Fibroblast of pulmonary artery (primary cell): ENCODE data around the gene RNF40.

Source experiments
- DNase-seq: peaks from one replicate; pipeline ENCODE4 v3.0.0-alpha.2; 2010; ENCODE audit warnings: low read depth
- H3K4me3 ChIP-seq: replicated peaks from 2 replicates; pipeline ENCODE4 v1.5.1; 2011; ENCODE audit warnings: low read depth, mild to moderate bottlenecking, control low read depth, low read length, moderate library complexity
- TF ChIP-seq, protein P1 (sequence below): IDR thresholded peaks from 2 replicates; pipeline ENCODE4 v1.5.1; 2011; ENCODE audit warnings: mild to moderate bottlenecking, control low read depth, low read length, inconsistent platforms; ENCODE audit errors: missing control alignments

RNF40 gene

DNA sequence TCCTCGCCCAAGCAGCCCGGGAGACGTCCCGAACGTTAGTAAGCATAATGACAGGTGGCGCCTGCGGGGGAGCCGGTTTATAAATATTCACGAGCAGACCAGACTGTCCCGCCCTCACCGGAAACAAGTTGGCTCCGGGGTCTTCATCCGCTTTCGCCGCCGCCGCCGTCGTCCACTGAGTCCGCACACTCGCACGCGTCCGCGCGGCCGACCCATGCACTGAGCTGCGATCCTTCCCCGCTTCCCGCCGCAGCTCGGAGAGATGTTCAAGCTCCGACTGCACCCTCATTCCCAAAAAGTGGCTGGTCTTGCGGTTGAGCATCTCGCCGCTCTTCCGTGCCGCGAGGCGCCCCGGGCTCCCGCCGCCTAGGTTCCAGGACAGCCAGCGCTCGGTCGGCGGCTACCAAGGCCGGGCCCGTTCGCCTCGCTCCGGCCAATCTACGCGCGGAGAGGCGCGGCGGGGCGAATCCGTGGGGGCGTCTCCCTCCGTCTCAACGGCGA, 645 bp upstream of the RNF40 start:
- no peak for DNase-seq
- TF ChIP-seq, protein P1, sequence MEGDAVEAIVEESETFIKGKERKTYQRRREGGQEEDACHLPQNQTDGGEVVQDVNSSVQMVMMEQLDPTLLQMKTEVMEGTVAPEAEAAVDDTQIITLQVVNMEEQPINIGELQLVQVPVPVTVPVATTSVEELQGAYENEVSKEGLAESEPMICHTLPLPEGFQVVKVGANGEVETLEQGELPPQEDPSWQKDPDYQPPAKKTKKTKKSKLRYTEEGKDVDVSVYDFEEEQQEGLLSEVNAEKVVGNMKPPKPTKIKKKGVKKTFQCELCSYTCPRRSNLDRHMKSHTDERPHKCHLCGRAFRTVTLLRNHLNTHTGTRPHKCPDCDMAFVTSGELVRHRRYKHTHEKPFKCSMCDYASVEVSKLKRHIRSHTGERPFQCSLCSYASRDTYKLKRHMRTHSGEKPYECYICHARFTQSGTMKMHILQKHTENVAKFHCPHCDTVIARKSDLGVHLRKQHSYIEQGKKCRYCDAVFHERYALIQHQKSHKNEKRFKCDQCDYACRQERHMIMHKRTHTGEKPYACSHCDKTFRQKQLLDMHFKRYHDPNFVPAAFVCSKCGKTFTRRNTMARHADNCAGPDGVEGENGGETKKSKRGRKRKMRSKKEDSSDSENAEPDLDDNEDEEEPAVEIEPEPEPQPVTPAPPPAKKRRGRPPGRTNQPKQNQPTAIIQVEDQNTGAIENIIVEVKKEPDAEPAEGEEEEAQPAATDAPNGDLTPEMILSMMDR: no peak
- H3K4me3 ChIP-seq: peak overlapping the region; percentile 97

DNA sequence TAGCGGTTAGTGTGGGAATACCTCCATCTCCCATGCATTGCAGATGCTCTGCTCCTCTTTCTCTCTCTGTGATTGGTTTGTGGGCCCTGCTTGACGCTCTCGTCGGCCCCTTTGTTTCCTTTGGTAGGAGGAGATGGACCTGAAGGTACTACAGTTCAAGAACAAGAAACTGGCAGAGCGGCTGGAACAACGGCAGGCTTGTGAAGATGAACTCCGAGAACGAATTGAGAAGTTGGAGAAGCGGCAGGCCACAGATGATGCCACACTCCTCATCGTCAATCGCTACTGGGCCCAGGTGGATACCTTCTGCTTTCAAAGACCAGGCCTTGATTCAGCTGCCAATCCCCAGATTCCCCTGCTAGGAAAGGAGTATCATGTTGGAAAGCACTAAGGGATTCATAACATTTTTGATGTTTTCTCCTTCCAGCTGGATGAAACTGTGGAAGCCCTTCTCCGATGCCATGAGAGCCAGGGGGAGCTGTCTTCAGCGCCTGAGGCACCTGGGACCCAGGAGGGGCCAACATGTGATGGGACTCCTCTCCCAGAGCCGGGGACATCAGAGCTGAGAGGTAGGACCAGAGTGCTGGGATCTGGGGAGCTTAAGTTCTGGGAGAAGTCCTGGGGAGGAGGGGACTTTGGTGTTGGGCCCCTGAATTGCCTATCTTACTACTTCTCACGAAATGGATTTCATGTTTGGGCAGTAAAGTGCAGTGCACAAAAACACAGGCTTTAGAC, 1.0 kb downstream of the RNF40 start:
- peak overlapping the region; percentile 97 for H3K4me3 ChIP-seq
- TF ChIP-seq, protein P1: no peak
- no peak for DNase-seq

DNA sequence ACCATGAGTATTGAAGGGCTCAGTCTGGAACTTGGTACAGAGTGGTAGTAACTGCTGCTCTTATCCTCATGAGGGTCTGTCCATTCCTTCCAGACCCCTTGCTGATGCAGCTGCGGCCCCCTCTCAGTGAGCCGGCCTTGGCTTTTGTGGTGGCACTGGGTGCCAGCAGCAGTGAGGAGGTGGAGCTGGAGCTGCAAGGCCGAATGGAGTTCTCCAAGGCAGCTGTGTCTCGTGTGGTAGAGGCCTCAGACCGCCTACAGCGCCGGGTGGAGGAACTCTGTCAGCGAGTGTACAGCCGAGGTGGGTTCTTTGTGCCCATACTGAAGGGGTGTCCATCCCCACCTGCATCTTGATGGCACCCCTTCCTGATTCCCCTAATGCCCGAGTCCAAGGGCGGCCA, 2.0 kb downstream of the RNF40 start:
- TF ChIP-seq, protein P1: no peak
- no peak overlapping the region for H3K4me3 ChIP-seq
- no peak for DNase-seq

DNA sequence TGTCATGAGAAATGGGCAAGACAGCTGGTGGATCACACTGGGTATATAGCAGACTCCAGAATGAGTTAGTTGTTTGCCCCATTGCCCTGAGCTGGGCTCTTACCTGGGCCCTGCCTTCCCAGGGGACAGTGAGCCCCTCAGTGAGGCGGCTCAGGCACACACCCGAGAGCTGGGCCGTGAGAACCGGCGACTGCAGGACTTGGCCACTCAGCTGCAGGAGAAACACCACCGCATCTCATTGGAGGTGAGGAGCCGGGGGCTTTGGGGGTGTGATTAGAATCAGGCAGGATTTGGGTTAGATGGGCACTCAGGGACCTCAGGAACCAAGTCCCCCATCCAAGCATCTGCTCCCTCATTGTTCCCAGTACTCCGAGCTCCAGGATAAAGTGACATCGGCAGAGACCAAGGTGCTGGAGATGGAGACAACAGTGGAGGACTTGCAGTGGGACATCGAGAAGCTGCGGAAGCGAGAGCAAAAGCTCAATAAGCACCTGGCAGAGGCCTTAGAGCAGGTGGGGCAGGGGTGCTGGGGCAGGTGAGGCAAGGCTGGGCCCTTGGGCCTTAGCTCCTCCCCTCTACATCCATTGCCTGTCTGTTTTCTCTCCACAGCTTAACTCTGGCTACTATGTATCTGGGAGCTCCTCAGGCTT, 2.8 kb downstream of the RNF40 start:
- H3K4me3 ChIP-seq: no peak overlapping the region
- no peak for DNase-seq
- TF ChIP-seq, protein P1: no peak

DNA sequence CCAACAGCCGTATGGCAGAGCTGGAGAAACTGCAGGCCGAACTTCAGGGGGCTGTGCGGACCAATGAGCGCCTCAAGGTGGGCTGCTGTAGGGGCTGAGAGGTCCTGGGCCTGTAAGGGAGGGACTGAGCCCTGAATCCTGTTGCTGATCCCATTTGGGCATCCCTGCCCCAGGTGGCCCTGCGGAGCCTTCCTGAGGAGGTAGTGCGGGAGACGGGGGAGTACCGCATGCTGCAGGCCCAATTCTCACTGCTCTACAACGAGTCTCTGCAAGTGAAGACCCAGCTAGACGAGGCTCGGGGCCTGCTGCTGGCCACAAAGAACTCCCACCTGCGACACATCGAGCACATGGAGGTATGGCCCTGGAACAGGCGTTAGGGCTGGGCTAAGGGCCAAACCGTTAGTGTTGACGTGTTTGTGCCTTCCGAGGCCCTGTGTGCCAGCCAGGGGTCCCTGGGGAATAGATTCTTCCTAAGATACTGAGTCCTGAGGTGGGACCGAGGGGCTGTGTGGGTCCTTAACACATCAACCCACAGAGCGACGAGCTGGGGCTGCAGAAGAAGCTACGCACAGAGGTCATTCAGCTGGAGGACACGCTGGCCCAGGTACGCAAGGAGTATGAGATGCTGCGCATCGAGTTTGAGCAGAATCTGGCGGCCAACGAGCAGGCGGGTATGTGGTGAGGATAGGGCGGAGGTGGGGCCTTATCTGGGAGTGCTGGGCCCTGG, 4.2 kb downstream of the RNF40 start:
- H3K4me3 ChIP-seq: no peak overlapping the region
- TF ChIP-seq, protein P1: no peak

DNA sequence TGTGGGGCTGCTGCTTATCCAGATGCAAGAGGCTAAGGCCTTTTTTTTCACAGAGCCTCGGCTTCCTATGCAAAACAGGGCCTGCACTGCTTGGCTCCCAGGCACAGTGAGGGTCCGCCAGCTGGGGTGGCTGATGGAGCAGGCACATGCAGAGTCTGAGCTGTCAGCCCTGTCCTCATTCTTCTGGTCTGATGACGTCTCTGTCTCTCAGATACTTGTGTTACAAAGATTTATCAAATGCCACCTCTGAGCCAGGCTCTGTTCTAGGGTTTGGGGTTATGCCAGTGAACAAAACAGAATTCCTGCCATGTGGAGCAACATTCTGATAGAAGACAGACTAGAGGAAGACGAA, 4.8 kb downstream of the RNF40 start:
- DNase-seq: no peak
- no peak overlapping the region for H3K4me3 ChIP-seq
- TF ChIP-seq, protein P1: no peak

More for the DNA sequence above, 4.2 kb downstream of the RNF40 start:
- no peak for DNase-seq
